Measurements from ENCODE around the gene PPP2R2C. TPM values are rescaled to one million over a fixed set of nuclear protein-coding genes. Genes with fewer than 3 reads are reported as not detected.
A peak's percentile ranks its signal among the peaks of the same experiment; 100 is the strongest.

The PPP2R2C gene
- polyA plus RNA-seq, 1 of the 3 experiments (the other 2 are of a cell fraction), result 0.21 TPM

DNA sequence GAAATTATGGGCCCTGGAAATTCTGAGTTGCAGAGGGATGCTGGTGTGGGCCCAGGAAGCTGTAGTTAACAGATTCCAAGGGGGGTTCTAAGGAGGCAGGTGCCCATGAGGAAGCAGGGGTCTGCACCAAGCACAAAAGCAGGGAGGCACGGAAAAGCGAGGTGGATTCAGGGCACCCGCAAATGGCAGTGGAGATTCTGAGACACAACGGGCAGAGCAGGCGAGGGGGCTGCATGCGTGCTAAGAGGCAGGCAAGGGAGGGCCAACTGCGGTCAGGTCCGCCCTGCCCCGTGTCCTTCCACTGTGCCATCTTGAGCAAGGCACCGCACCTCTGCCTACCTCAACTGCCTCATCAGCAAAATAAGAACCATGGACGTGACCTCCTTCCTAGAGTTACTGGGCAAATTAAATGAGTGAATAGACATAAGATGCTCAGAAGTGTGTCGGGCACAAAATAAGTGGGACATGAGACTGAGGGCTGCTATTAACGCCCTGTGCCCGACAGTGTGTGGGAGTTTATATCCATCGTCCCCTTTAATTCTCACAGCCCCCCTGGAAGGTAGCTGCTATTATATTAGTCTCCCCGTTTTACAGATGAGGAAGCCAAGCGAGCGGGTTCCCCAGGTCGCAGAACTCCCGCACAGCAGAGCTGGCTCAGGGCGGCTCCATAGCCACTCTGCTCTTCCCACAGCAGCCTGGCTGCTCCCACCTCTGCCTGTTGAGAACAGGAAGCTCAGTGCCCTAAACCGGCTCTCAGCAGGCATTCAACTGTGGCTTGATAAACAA lies 67.6 kb downstream of the PPP2R2C start:
- CTCF ChIA-PET, result interaction anchor here (3.2 kb wide), 1 partner anchor 142 kb away, joined by 11 read pairs; no protein-coding TSS in a partner anchor

GRCh38 chr4:6403400-6403685 lies 69.1 kb downstream of the PPP2R2C start:
- Histone ChIP-seq H3K27me3 (ENCODE audit: insufficient read depth) (no peaks in the 10 kb centered on the region), H3K4me2 (no peak overlapping the region), H3K27ac (ENCODE audit: low read depth in 2 of 2, low read length in 1 of 2) (no peak overlapping the region), H3F3A (replicated peaks; ENCODE audit: insufficient read depth) (no peaks in the 10 kb centered on the region), H3K79me2 (ENCODE audit: insufficient read depth) (no peaks in the 10 kb centered on the region), H3K36me3 (replicated peaks in 1 of 2; ENCODE audit: control insufficient read depth in 1 of 2, insufficient read depth in 2 of 2, low read length in 1 of 2) (no peaks in the 10 kb centered on the region), H3K4me1 (ENCODE audit: control insufficient read depth in 1 of 2, insufficient read depth in 2 of 2, low read depth in 1 of 2, low read length in 1 of 2) (peaks cover 0 to 13% of the 10 kb centered on the region in 2 experiments; a peak in 2 of 4 replicates), H2AFZ (ENCODE audit: low read depth) (no peak overlapping the region), H3K9ac (no peak overlapping the region), H3K4me3 (ENCODE audit: low read depth in 2 of 2, low read length in 1 of 2) (no peak overlapping the region), H4K20me1 (ENCODE audit: insufficient read depth) (no peaks in the 10 kb centered on the region), H3K9me2 (no peaks in the 10 kb centered on the region), H3K9me3 (no peaks in the 10 kb centered on the region)
- POLR2A ChIA-PET, result no interaction called here
- CTCF ChIA-PET, result interaction anchor here (1.3 to 3.2 kb wide), 2 partner anchors 9 to 143 kb away, joined by 4 to 11 read pairs; no protein-coding TSS in a partner anchor
- 49% methylated on average over 7 of the region's 7 CpGs for WGBS (ENCODE audit: low lambda C conversion rate)
- DNase-seq, result no peak
- no peak for TF ChIP-seq EZH2phosphoT487 (IDR thresholded peaks at IDR 0.05; ENCODE audit: borderline replicate concordance, low read depth)
- TF ChIP-seq IRF3 (IDR thresholded peaks at IDR 0.05; ENCODE audit: low read depth, low read length), result no peak
- TF ChIP-seq, protein P1, sequence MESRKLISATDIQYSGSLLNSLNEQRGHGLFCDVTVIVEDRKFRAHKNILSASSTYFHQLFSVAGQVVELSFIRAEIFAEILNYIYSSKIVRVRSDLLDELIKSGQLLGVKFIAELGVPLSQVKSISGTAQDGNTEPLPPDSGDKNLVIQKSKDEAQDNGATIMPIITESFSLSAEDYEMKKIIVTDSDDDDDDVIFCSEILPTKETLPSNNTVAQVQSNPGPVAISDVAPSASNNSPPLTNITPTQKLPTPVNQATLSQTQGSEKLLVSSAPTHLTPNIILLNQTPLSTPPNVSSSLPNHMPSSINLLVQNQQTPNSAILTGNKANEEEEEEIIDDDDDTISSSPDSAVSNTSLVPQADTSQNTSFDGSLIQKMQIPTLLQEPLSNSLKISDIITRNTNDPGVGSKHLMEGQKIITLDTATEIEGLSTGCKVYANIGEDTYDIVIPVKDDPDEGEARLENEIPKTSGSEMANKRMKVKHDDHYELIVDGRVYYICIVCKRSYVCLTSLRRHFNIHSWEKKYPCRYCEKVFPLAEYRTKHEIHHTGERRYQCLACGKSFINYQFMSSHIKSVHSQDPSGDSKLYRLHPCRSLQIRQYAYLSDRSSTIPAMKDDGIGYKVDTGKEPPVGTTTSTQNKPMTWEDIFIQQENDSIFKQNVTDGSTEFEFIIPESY (IDR thresholded peaks at IDR 0.05; ENCODE audit: borderline replicate concordance, low read depth), result no peak
- no peak for TF ChIP-seq TEAD4 (IDR thresholded peaks at IDR 0.05; ENCODE audit: borderline replicate concordance, insufficient read depth)
- TF ChIP-seq ELF1 (IDR thresholded peaks at IDR 0.05), result no peak
- no peak for TF ChIP-seq MEF2A (IDR thresholded peaks at IDR 0.05; ENCODE audit: borderline replicate concordance, low read depth)
- no peak for TF ChIP-seq SIN3A (IDR thresholded peaks at IDR 0.05; ENCODE audit: borderline replicate concordance, low read depth, low read length)
- no peak for TF ChIP-seq GABPA (IDR thresholded peaks at IDR 0.05; ENCODE audit: low read depth)
- no peak for TF ChIP-seq MXI1 (IDR thresholded peaks at IDR 0.05; ENCODE audit: low read depth, low read length)
- no peak for TF ChIP-seq FOSL2 (IDR thresholded peaks at IDR 0.05; ENCODE audit: borderline replicate concordance, low read depth)
- TF ChIP-seq YY1 (IDR thresholded peaks at IDR 0.05; ENCODE audit: low read depth), result no peak
- TF ChIP-seq RCOR1 (IDR thresholded peaks at IDR 0.05; ENCODE audit: low read length), result no peak
- TF ChIP-seq SMC3 (IDR thresholded peaks at IDR 0.05; ENCODE audit: low read depth, low read length), result no peak
- no peak for TF ChIP-seq FOXM1 (IDR thresholded peaks at IDR 0.05; ENCODE audit: low read depth)
- no peak for TF ChIP-seq USF1 (IDR thresholded peaks at IDR 0.05; ENCODE audit: borderline replicate concordance, low read depth)

More for the DNA sequence above, 67.6 kb downstream of the PPP2R2C start:
- Histone ChIP-seq H3K4me2 (no peak overlapping the region), H3K9ac (no peak overlapping the region), H3K9me2 (no peaks in the 10 kb centered on the region), H3K27me3 (ENCODE audit: insufficient read depth) (no peaks in the 10 kb centered on the region), H3K4me3 (ENCODE audit: low read depth in 2 of 2, low read length in 1 of 2) (no peak overlapping the region), H3K9me3 (no peaks in the 10 kb centered on the region), H4K20me1 (ENCODE audit: insufficient read depth) (no peaks in the 10 kb centered on the region), H2AFZ (ENCODE audit: low read depth) (no peak overlapping the region), H3K79me2 (ENCODE audit: insufficient read depth) (no peaks in the 10 kb centered on the region), H3F3A (replicated peaks; ENCODE audit: insufficient read depth) (no peaks in the 10 kb centered on the region), H3K36me3 (replicated peaks in 1 of 2; ENCODE audit: control insufficient read depth in 1 of 2, insufficient read depth in 2 of 2, low read length in 1 of 2) (no peaks in the 10 kb centered on the region), H3K27ac (ENCODE audit: low read depth in 2 of 2, low read length in 1 of 2) (peak overlapping the region in 1 of 2 experiments; percentile 34; a peak in 2 of 4 replicates), H3K4me1 (ENCODE audit: control insufficient read depth in 1 of 2, insufficient read depth in 2 of 2, low read depth in 1 of 2, low read length in 1 of 2) (peaks cover 0 to 15% of the 10 kb centered on the region in 2 experiments; a peak in 2 of 4 replicates)
- 58% methylated on average over 19 of the region's 22 CpGs for WGBS (ENCODE audit: low lambda C conversion rate)
- TF ChIP-seq RAD21 (IDR thresholded peaks at IDR 0.05; ENCODE audit: low read length), result no peak
- no peak for TF ChIP-seq SMC3 (IDR thresholded peaks at IDR 0.05; ENCODE audit: low read depth, low read length)
- TF ChIP-seq, protein P1 (IDR thresholded peaks at IDR 0.05; ENCODE audit: borderline replicate concordance, low read depth), result no peak
- TF ChIP-seq MAX (IDR thresholded peaks at IDR 0.05; ENCODE audit: low read depth), result no peak
- TF ChIP-seq GABPA (IDR thresholded peaks at IDR 0.05; ENCODE audit: low read depth), result no peak
- no peak for TF ChIP-seq NRF1 (IDR thresholded peaks at IDR 0.05; ENCODE audit: low read depth, low read length)
- POLR2A ChIA-PET, result no interaction called here
- no peak for DNase-seq

All from SK-N-SH (cell line).